GM15510 (cell line): ENCODE data around the gene C5orf15.

Source experiments
- POLR2A ChIP-seq: IDR thresholded peaks from 3 replicates; pipeline ENCODE4 v1.6.1; 2011; ENCODE audit warnings: borderline replicate concordance; ENCODE audit not compliant: insufficient read length; ENCODE audit errors: extremely low read depth

Gene C5orf15

DNA sequence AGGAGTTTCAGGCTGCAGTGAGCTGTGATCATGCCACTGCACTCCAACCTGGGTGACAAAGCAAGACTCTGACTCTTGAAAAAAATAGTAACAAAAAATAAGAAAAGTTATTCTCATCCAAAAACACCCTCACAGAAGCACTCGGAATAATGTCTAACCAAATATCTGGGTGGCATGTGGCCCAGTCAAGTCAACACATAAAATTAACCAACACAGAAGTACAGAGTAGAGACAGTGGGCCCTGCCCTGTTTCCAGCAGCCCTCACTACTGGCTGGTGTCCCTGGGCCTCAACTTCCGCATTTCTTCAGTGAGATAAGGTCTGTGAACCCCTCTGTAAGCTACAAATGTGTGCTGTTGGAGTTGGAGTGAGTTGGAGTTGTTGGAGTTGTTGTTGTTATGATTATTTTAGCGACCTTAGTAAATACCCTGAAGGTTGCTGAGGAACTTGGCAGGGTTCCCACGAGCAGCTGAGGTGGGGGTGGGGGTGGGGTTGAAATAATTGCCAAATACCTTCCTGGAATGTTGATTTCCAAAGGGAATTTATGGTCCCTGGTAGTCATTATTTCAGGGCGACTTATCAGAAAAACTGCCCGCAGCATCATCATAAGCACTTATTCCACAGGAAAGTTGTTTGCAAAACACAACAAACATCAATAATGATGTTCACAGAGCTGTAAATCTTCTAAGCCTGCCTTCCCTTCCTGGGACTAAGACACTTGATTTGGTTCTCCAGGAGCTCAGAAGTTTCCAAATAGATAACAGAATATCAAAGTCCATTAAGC, 30.2 kb downstream of the C5orf15 start:
- TF ChIP-seq POLR2A: no peak

DNA sequence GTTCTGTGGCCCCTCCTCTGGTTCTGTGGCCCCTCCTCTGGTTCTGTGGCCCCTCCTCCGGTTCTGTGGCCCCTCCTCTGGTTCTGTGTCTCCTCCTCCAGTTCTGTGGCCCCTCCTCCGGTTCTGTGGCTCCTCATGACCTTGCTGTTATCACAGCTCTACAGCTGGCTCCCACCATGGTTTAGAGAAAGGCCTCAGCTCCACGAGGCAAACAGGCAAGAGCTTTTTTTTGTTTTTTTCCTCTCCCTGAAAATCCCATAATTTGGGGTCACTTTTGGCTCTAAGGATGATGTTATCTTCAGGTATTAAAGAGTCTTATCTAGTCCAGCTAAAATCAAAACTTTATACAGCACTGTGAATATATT, 31.8 kb downstream of the C5orf15 start:
- TF ChIP-seq POLR2A: no peak

DNA sequence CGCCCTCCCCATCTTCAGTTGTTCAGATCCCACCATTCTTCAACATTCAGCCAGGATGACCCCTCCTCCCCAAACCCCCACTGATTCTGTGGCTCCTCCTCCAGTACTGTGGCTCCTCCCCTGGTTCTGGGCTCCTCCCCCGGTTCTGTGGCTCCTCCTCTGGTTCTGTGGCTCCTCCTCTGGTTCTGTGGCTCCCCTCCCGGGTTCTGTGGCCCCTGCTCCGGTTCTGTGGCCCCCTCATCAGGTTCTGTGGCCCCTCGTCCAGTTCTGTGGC, 32.8 kb downstream of the C5orf15 start:
- no peak for TF ChIP-seq POLR2A

DNA sequence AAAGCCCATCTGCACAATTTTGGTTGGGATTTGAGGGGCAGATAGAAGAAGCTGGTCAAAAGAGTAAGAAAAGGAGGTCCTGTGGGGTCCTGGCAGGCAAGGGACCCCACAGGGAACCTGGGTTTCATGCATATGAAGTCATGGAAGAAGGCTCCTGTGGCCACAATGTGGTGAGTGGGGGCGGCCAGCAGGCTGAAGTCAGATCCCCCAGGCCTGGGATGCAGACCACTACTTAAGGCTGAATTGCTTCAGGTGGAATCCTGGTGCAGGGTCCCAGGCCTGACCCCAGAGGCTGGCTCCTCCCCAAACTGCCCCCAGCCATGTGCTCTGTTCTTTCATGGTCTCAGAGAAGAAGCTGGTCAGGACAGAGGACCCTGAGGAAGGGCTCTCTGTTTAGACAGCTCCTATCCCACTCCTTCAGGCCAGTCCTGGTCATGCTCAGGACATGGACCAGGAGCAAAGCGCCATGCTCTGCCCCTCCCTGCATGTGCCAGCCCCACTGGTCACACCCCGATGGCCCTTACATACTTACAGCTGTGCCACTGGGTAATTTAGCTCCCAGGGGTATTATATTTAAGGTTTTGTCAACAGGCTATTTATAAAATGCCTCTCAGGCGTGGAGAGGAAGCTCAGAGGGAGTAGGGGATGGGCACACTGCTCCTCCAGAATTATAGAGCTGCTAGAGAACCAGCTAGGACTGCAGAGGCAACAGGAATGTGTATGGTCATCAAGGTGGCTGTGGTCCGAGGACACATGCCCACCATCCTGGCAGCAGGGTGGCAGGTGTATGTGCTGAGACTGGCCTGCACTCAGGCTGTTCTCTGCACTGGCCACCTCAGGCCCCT, 33.4 kb downstream of the C5orf15 start:
- TF ChIP-seq POLR2A: no peak

DNA sequence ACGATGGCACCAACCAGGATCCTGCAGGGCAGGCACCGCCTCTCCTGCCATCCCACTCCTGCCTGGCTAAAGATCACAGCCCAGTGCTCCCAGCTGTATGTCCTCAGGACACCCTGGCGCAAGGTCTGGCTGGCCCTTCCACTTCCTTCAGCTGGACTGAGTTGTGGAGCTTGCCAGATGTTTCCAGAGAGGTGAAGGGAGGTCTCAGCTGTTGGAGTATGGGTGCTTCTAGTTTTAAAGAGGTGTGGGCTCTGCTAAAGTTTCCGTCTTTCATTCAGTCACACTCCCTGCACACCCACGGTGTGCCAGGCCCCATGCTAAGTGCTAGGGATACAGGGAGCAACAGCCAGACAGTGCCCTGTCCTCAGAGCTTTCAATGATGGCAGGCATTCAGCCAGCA, 34.1 kb downstream of the C5orf15 start:
- TF ChIP-seq POLR2A: no peak

DNA sequence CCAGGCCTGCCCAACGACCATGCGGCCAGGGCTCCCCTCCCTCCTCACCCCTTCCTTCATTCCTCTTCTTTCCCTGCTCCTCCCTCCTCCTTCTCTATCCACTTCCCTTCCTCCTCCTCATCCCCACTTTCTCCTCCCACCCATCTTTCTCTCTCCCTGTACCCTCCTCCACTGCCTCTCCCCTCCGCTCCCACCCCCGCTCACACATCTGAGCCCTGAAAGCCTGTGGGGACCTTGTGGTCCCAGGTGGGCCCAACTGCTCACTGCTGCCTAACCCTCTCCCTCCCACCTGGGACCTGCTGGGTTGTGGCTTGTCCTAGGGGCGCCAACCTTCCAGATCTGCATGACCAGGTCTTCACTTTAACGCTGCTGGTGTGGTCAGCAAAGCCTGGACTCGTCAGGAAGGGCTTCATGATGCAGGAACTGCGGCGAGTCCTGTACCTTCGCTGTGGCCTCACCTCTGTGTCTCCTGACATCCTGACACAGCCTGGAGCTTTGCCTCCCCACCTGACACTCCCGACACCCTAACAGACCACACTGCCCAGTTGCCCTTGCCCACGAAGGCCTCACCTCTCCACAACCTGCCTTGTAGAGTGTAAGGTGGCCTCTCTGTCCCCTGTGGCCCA, 34.6 kb downstream of the C5orf15 start:
- no peak for TF ChIP-seq POLR2A

DNA sequence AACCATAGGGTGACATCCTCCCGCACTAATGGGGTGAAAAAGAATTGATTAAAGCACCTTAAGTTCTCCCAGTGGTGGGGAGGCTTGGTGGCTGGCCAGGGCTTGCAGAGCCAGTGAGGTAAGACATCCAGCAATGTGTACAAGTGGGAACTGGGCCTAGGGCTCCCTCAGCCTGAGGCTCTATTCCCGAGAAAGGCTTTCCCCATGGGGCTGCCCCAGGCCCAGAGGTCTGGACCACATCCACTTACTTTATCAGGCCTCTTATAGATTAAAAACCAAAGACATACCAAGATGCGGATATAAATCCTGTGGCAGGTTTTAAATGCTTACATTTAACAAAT, 35.3 kb downstream of the C5orf15 start:
- TF ChIP-seq POLR2A: no peak

DNA sequence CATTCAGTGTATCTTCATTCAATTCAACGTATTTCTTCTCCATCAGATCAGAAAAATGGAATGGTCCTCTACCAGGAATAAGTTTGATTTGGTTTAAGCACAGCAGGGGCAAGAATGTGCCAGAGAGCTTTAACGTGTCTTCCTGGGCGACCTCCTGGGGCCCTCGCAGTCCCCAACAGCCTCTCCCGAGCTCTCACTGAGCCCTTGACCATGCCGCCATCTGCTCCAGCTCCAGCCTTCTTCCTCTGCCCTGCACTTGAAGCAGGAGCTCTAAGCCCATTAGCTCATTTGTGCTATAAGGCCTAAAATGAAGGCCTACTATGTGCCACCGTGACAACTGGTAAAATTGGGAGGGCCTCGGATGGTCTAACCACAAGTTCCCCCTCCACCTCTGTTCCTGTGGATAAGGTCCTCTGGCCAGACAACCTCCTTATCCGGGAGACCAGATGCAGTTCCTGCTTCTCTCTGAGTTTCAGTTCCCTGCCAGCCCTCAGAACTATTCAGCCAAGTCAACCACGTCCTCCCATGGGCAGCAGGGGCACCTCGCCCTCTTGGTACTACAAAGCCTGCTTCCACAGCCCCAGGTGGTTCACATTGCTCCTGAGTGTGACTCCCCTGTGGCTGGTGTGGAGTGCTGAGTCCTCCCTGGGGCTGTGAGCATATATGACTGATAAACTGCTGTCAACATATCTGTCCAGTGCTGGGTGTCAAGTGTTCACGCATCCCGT, 35.8 kb downstream of the C5orf15 start:
- no peak for TF ChIP-seq POLR2A

DNA sequence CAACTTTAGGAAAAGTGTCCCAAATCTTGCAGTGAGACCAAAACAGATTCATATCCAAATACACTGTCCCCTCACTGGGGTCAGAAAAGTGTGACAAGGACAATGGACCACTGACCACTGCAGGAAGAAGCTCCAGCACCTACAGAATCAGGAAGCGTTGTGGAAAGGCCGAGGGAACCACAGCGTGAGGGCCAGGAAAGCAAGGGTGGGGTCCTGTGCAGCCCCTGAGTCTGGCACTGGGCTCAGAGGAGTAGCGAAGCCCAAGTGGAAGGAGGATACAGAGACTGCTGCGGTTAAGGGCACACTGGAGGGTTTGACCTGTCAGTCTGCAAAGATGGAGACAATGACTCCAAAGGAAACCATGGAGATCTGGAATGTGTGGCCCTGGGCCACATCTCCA, 36.9 kb downstream of the C5orf15 start:
- no peak for TF ChIP-seq POLR2A

DNA sequence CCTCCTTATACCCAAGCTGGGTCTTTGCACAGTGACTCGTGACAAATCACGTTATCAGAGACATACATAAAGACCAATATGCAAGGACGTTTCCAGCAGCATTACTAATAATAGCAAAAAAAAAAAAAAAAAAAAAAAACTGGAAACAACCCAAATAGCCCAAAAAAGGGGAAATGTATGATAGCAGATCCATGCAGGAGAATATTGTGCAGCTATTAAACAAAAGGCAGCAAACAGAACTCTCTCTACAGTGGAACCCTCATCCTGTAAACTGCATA, 37.7 kb downstream of the C5orf15 start:
- no peak for TF ChIP-seq POLR2A

DNA sequence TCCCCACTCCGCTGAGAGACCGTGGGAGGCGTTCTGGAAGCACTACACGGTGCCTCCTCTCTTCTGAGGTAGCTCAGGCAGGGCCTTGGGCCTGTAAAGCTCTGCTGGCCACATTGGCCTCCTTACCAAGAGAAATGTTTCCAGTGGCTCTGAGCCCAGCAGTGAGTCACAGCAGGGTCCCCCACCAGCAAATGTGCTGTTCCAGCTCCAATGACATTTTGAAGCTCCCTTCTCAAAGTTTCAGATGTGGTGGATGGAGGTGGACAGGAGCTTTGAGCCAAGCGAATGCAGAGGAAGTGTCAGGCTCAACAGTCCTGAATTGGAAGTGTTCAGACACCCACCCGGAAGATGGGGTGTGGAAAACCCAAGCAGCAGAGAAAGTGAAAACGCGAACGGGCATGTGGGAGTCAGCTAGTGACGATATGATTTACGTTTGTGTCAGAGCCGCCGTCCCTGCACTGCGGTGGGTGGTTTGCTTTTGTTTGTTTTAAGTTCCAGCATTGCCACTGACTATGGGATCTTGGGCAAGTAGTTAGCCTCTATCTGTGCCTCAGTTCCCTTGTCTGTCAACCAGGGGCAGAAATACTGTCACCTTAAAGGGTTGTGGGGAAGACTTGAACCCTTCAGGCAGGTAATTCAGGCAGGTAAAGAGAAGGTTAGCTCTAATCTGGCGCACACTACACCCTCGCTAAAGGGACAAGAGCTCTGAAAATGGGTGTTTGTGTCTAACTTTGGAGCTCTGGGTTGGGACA, 38.2 kb downstream of the C5orf15 start:
- peak; percentile 45 for TF ChIP-seq POLR2A

DNA sequence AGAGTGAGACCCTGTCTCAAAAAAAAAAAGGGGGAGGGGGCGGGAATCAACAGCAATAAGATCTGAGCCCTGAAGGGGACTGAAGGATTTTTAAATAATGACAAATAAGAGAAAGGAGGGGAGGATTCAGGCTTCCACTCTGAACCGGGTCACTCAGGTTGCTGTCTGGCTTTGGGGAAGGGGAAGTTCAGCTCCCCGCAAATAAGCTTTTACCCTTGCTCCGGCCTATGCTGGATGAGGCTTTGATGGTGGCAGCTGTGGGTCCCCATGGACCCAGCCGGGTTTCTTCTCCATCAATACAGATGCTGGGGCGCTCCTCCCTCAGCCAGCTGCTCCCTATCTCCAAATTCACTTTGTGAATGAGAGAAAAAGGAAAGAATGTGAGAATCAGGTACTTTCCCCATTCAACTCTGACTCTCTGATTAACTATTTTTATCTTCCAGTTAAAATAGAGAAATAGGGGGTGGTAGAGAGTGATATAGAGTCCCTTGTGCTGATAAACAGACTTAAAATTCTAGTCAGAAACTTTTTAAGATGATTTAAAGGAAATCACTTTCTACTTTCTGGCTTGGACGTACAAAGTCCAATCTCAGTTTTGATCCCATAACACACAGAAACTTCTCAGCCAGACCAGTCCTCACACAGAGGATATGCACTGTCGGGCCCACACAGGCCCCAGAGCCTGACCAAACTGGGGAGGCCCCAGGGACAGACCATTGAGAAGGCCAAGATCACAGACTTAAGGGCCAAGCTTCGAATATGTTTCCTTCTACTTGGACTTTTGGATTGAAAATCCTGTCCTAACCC, 39.6 kb downstream of the C5orf15 start:
- TF ChIP-seq POLR2A: no peak

DNA sequence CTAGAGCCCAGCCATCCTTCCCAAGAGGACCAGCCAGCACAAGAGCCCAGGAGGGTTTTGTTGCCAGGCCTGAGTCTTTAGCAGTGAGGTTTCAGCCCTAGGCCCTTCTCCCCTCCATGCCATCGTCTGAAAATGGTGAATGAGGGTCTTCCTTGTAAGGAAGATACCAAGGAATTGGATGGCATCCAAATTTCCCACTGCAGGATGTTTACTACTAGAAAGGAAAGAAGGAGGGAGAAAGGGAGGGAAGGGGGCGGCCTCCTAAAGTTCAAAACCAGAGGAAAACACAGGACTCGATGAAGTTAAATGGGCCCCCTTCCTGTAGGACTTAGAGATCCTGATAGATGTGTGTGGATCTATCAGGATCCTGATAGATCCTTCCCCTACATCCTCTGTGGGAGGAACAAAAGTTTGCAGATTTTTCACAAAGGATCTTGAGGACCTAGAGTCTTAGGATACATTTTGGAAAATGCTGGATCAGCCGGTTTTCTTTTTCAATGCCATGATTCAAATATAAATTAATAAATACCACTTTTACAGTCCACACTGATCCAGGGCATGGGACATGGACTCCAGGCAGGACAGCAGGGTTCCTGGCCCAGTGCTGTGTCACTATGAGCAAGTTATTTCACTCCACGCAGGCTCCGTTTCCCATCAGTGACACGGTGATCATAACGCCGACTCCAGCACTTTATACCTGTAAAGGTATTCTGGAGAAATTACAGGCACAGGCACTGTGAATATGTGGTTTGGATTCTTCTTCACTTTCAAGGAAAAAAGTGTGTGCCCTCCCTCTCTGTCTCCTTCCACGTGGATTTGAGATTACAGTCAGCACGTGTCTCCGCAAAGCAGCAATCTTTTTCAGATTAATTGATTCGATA, 40.9 kb downstream of the C5orf15 start:
- TF ChIP-seq POLR2A: no peak
